HG02623 (cell line): ENCODE results near the gene SMYD1.

Source experiments
- ATAC-seq: cut with Tn5 transposase; IDR thresholded peaks from one replicate; pipeline ENCODE4 v1.9.1; 2021; ENCODE audit warnings: moderate library complexity; ENCODE audit not compliant: unreplicated experiment

SMYD1 gene

DNA sequence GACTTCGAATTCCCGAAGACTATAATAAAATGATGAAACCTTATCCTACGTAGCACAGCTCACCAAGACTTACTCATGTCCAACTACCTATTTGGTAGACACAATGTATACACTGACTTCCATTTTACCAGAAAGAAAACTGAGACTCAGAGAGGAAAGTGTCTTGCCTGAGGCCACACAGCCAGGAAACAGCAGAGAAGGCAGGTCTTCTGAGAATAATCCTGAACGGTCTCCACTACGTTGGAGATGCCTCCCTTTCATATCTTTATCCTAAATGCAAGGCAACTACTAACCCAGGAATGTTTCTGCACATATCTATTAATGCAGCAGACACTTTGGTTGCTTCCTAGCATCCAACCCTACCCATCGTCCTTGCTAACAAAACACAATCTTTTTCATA lies 72.2 kb downstream of the SMYD1 start:
- ATAC-seq = no peak

DNA sequence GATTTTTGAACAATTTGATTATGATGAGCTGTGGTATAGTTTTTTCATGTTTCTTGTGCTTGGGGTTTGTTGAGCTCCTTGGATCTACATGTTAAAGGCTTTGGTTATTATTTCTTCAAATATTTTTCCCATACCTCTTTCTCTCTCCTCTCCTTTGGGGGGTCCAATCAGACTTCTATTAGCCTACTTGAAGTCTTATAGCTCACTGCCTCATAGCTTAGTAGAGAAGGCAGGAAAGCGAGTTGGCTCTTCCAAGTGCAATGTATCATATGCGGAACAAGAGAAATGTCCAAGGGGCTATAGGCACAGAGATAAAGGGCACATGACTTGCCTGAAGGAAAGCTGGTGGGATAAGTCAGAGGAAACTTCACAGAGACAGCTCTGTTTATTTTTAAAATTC lies 74.3 kb downstream of the SMYD1 start:
- ATAC-seq = no peak

DNA sequence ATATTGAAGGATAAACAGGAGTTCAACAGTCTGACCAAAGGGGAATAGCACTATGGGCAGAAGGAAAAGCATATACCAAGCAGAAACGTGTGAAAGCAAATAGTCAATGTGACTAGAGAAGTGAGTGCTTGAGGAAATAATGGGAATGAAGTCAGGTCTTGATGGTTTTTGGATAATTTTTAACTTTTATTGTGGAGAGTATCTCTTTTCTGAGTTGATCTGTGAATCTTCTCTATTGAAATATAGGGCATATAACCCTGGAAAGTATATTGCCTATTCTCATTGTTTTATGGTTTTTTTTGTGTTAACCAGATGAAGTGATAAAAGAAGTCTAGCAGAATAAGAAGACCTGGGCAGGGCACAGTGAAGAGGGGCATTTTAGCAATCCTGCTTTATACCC lies 76.6 kb downstream of the SMYD1 start:
- no peak for ATAC-seq

DNA sequence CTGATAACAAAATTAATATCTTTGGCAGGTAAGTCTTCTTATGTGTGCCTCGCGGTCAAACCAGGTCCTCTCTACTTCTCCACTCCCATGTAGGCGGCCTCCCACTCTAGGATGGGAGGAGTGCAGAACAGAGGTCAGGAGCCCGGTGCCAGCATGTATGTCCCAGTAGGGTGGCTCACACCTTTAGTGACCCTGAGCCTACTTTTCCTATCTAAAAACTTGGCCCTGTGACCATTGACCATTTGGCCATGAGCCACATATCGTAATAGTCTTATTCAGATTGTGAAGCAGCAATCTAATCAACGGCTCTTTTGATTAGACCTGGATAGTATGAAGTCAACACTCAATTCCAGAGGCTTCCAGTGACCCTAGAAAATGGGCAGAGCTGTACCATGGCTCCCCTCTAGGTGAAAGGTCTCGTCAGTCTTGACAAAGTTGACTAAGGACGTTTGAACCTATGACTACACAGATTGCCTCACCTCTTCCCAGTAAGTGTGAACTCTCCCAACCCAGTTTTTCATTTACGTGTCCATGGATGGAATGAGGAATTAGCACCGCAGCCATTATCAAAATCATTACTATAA lies 77.4 kb downstream of the SMYD1 start:
- ATAC-seq = no peak

DNA sequence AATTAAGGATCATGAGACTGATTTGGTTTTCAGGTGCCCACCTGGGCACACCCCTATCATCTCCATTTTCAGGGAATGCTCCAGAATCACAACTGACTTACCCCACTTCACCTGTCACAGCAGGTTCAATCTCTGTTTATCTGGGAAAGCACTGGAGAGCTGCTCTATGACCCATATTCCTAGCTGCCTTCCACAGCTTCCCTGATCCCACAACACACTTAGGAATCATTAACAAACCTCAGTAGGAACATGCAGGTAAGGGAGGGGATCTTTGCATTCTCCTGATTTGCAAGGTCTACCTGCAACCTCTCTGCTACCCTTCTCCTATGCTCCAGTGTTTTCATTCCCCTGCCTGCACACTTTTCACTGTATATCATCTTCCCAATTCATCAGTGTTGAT lies 79.0 kb downstream of the SMYD1 start:
- ATAC-seq = no peak

DNA sequence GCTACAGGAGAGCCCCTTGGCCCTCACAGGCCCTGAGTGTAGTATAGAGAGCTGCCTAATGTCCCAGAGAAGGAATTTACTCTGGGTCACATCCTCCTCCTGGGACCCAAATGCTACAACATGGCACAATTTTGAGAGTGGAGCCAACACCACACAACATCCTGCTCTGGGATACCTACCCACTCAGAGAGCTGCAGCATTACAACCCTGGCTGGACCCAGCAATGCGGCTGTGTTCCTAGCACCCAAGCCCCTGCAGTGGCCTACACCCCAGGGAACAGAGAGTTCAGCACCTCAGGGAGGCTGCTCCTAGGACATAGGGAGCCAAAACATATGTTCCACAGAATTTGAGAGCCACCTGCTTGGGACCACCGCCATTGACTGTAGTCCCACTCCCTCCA lies 79.5 kb downstream of the SMYD1 start:
- no peak for ATAC-seq

DNA sequence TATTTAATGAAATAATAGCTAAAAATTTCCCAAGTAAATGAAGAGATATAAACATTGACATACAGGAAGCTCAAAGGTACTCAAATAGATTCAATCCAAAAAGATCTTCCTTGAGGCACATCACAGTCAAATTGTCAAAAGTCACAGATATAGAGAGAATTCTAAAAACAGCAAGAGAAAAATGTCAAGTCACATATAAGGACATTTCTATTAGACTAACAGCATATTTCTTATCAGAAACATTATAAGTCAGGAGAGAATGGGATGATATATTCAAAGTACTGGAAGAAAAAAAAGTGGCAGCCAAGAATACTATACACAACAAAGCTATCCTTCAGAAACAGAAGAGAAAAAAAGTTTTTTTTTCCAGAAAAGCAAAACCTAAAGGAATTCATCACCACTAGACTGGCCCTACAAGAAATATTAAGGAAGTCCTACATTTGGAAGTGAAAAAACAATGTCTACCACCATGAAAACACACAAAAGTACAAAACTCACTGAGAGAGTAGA lies 81.4 kb downstream of the SMYD1 start:
- no peak for ATAC-seq

DNA sequence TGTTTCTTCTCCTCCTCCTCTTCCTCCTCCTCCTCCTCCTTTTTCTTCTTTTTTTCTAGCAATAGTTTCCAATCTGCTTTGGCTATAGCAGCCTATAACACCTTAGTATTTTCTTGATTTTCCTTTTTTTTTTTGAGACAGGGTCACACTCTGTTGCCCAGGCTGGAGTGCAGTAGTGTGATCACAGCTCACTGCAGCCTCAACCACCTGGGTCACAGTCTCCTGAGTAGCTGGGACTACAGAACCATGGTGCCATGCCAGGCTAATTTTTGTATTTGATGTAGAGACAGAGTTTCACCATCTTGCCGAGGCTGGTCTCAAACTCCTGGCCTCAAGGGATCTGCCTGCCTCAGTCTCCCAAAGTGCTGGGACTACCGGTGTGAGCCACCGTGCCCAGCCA lies 91.9 kb downstream of the SMYD1 start:
- ATAC-seq = no peak

DNA sequence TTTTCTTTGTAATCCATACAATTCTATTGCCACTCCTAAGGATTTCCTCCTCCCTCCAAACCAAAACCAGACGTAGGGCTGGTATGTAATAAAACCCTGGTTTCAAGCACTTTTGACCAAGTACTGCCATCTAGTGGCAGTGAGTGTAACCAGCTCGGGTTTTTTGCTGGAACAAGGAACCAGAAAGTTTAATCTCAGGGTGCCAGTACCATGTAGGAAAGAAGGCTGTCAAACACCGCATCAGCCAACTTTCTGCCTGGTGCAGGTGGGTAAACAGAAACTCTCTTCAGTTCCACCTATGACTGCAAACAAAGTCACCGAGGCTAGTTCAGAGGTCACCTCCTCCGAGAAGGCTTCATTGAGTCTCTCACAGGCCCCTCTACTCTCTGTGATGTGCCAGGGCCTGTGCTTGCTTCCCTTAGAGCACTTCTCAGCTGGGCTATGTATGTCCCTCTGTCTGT lies 92.4 kb downstream of the SMYD1 start:
- peak; percentile 57 for ATAC-seq

DNA sequence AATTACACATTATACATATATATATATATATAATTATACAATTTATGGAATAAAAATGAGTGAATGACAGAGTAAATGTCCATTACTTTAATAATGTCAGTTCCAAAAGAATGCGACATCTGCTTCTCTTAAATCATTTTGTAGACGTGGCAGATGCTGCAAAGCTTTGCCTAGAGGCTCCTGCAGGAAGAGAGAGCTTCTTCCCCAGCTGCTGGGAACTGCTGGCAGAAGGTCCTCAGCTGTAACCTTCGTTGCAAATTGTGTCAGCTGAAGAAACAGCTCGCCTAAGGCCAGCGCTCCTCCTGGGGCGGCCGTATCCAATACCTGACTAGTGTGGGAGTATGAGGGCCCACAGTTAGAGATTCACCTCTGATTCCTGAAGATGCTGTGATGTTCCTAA lies 92.9 kb downstream of the SMYD1 start:
- ATAC-seq = no peak

DNA sequence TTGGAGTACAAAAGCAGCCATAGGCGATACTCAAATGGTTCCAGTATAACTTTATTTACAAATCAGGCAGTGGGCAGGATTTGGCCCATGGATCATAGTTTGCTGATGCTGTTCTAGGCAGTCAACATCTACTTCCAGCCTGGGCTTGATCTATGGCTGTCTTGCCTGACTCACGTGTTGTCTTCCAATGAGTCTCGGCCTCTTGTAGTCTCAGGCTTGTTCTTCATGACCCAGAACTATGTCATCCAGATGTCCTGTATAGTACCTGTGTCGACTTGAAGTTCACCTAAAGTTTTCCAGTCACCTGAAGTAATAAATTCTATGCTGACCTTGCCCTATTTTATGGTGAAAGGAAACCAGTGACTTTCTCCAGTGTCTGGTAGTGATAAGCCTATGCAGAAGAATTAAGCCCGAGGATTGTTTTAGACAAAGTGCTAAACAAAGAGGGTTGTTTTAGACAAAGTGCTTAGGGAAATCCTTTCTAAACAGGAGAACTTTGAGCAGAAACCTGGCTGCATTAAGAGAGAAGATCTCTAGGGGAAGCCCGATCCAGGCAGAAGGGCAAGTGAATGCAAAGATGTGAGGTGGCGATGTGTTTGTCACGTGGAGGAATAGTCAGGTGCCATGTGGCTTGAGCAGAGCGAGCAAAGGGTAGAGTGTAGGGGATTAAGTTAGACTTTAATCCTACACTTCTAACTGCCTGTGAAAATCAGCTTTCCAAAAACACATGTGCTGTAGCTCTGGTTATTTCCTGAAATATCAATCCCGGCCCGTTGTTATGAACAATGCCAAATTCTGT lies 94.0 kb downstream of the SMYD1 start:
- ATAC-seq = no peak
